Activated T-cell treated with anti-CD3 and anti-CD28 coated beads, Interleukin-2, amount 50 U/mL, for 24 hours (primary cell): Measurements from ENCODE around the gene ARHGAP26.
A peak's percentile ranks its signal among the peaks of the same experiment; 100 is the strongest.

Experiments
- DNase-seq: peaks from one replicate; pipeline ENCODE4 v3.0.0-alpha.2; 2020
- H3K27ac Mint-ChIP-seq: 2 replicates; pipeline ENCODE4 v1.8.0; 2020; ENCODE audit warnings: mild to moderate bottlenecking, mixed read lengths
- H3K27me3 Mint-ChIP-seq: 2 replicates; pipeline ENCODE4 v1.8.0; 2020; ENCODE audit warnings: mixed read lengths
- H3K36me3 Mint-ChIP-seq: 2 replicates; pipeline ENCODE4 v1.8.0; 2020; ENCODE audit warnings: low read depth, mixed read lengths
- H3K4me1 Mint-ChIP-seq: 2 replicates; pipeline ENCODE4 v1.8.0; 2020; ENCODE audit warnings: low read depth, mixed read lengths
- H3K4me3 Mint-ChIP-seq: 2 replicates; pipeline ENCODE4 v1.8.0; 2020; ENCODE audit warnings: mild to moderate bottlenecking, moderate library complexity, mixed read lengths
- H3K9me3 Mint-ChIP-seq: 2 replicates; pipeline ENCODE4 v1.8.0; 2020; ENCODE audit warnings: mixed read lengths

Gene ARHGAP26

GRCh38 chr5:142846406-142846805, 76.2 kb downstream of the ARHGAP26 start:
- Mint-ChIP-seq H3K4me3 (no peak overlapping the region), H3K9me3 (no peaks in the 10 kb centered on the region), H3K27me3 (no peaks in the 10 kb centered on the region), H3K4me1 (peaks cover 59% of the 10 kb centered on the region), H3K27ac (no peak overlapping the region), H3K36me3 (no peaks in the 10 kb centered on the region)
- no peak for DNase-seq

DNA sequence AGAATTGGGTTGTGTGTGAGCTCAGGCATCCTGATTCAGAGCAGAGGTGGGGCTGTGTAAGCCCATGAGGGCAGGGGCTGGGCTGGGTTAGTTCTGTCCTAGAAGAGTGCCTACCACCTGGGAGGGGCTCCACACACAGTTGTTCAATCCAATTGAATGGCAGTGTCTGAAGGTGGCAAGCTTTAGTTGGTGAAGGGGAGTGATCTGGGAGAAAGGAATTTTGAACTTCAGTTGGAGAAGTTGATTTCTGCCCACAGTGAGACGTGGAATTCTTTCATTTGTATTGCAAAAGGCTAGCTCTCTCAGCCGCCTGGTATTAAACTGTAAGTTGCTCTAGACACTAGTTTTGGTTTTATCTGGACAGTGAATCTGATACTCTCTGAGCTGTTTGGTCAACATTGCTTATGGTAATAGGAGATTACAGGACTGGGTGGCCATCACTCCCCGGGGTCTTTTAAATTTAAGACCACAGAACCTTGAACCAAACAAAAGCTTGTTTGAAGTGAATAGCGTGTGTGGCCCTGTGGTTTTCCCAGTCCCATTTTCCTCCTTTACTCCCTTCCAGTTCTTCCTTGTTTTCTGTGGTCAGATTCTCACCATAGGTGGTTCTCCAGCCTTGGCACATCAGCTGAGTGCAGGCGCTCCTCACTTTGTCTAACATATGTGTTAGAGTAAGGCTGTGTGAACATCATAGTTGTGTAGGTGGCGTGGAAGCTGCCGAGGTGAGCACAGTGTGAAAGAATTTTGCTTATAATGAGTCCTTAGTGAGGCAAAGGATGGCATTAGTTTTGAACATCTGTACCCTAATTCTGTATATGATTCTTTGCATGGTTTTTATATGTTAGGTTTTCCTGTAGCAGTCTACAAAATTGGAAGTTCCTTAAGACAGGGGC, 78.0 kb downstream of the ARHGAP26 start:
- Mint-ChIP-seq H3K27me3 (no peaks in the 10 kb centered on the region), H3K27ac (no peak overlapping the region)
- no peak for DNase-seq

DNA sequence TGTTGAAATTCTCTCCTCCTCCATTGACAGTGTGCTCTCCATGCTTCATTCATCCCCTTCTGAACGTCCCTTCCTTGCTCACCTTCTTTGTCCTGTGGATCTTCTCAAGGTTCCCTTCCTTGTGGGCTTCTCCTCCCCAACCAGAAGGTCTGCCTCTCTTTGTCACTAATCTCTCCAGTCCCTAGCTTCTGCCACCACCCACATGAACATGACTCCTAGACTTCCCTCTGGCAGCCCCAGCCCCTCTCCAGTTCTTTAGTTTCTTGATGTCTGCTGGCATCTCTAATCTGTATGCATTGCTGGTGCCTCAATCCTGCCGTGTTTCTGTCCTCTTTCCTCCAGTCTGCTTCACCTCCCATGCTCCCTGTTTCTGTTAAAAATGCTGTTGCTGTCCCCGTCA, 79.3 kb downstream of the ARHGAP26 start:
- Mint-ChIP-seq H3K9me3 (no peaks in the 10 kb centered on the region), H3K27me3 (no peaks in the 10 kb centered on the region), H3K4me3 (no peak overlapping the region), H3K27ac (no peak overlapping the region), H3K36me3 (no peaks in the 10 kb centered on the region), H3K4me1 (peaks cover 57% of the 10 kb centered on the region)
- no peak for DNase-seq

More for the DNA sequence above, 78.0 kb downstream of the ARHGAP26 start:
- H3K4me1 Mint-ChIP-seq, result peaks cover 64% of the 10 kb centered on the region
- H3K9me3 Mint-ChIP-seq, result no peaks in the 10 kb centered on the region
- no peak overlapping the region for H3K4me3 Mint-ChIP-seq
- H3K36me3 Mint-ChIP-seq, result no peaks in the 10 kb centered on the region

DNA sequence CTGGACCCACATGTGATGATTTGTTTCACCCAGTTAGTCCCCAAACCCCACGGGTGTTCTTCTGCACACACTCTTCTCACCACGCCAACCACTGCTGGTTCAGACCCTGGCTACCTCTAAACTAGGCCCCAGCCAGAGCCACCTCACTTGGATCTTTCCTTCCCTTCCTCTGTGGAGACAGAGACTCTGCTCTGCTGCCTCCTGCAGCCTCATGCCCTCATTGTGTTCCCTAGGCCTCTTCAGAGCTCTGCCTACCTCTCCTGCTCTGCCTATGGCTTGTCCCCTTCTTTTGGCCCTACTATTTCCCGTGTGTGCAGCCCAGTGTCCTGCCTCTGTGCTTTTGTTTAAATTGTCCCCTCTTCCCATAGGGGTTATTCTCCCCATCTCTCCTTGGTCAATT, 79.7 kb downstream of the ARHGAP26 start:
- no peak overlapping the region for H3K27ac Mint-ChIP-seq
- peaks cover 54% of the 10 kb centered on the region for H3K4me1 Mint-ChIP-seq
- H3K4me3 Mint-ChIP-seq, result no peak overlapping the region
- no peak for DNase-seq
- no peaks in the 10 kb centered on the region for H3K9me3 Mint-ChIP-seq
- no peaks in the 10 kb centered on the region for H3K27me3 Mint-ChIP-seq
- no peaks in the 10 kb centered on the region for H3K36me3 Mint-ChIP-seq

DNA sequence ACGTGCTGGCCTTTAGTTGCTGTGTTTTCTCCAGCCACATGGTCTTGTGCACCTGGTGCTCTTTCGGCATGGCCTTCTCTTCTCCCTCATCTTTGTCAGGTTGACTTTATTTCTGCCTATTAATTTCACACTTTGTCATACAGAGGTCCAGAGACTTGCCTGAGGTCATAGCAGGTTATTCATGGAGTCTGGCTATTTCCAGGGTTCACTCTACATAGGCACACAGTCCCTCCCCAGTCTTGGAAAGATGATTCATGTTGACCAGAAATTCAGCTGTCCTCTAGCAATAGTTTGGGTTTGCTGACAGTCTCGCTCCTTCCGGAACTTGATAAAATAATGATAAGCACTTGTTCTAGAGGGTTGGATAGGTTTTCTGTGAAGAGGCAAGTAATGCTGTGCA, 81.6 kb downstream of the ARHGAP26 start:
- Mint-ChIP-seq H3K27ac (no peak overlapping the region), H3K4me1 (peaks cover 45% of the 10 kb centered on the region), H3K36me3 (no peaks in the 10 kb centered on the region), H3K9me3 (no peaks in the 10 kb centered on the region), H3K27me3 (no peaks in the 10 kb centered on the region), H3K4me3 (no peak overlapping the region)
- no peak for DNase-seq

DNA sequence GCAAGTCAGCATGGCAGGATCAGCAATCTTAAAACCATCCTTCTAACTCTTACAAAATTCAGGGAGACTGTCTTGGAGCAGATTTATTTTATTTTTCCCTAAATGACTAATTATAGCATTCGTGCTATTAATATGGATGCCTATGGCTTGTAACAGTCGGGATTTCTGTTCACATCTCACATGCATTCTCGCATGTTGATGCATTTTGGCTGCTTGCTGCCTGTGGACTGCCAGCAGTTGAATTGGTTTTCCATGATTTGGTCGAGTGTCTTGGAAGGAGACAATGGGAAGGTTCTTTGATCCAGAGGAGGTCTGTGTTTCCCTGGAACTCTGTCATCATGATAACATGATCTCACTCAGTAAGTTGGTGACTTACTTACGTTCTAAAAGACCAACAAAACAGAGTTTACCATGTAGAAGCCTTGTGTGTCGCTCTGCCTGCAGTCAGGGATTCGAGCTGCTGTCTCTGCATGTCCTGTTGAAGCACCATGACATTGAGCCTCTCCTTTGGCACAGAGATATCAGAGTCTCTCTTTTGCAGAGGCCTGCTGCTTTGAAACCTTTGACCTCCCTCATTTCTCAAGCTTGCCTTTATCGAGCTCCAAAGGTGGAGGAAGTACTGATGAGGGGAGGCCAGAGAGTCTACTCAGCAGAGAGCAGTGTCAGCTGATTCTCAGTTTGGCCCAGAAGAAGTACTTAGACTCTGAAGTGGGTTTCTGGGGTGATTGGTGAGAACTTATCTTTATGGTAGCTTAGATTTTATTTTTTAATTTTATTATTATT, 82.4 kb downstream of the ARHGAP26 start:
- no peak for DNase-seq
- Mint-ChIP-seq H3K27ac (no peak overlapping the region), H3K36me3 (no peaks in the 10 kb centered on the region), H3K4me3 (no peak overlapping the region), H3K4me1 (peaks cover 46% of the 10 kb centered on the region), H3K9me3 (no peaks in the 10 kb centered on the region), H3K27me3 (no peaks in the 10 kb centered on the region)

DNA sequence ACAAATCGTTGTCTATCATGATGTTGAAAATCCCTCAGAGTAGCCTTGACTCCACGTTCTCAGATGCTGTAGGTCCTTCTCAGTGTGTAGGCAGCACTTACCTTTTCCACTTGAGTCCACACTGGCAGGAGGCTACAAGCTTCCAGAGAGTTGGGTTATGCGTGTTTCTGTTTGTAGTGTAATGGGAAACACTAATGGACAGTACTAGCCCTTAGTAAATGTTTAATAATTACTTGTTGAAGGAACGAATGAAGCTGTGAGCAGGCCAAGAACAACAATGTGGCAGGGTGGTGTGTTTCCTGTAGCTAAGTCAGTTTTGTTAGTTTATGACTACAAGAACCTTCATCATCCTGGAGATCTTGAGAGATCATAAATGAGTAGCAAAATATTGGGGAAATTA, 83.5 kb downstream of the ARHGAP26 start:
- Mint-ChIP-seq H3K36me3 (no peaks in the 10 kb centered on the region), H3K4me3 (no peak overlapping the region), H3K27me3 (no peaks in the 10 kb centered on the region), H3K27ac (no peak overlapping the region), H3K9me3 (no peaks in the 10 kb centered on the region), H3K4me1 (peaks cover 42% of the 10 kb centered on the region)
- DNase-seq, result no peak

DNA sequence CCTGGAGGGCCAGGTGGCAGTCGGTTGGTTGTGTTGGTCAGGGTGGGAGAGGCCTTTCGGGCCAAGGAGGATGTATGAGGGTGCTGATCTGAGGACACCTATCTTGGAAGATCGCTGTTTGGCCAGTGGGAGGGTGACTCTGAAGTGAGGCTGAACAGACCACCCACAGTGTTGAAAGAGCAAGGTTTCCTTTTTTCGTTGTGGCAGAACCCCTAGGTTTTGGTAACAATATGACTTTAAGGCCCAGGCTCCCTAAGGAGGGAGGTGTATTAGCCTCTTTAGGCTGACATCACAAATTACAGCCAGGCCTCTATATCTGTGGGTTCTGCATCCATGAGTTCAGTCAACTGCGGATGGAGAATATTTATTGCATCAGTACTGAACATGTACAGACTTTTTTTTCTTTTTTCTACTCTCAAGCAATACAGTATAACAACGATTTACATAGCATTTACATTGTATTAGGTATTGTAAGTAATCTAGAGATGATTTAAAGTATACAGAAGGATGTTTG, 86.1 kb downstream of the ARHGAP26 start:
- H3K27ac Mint-ChIP-seq, result no peak overlapping the region
- H3K36me3 Mint-ChIP-seq, result no peaks in the 10 kb centered on the region
- H3K4me1 Mint-ChIP-seq, result peaks cover 36% of the 10 kb centered on the region
- no peak overlapping the region for H3K4me3 Mint-ChIP-seq
- no peak for DNase-seq
- H3K9me3 Mint-ChIP-seq, result no peaks in the 10 kb centered on the region
- no peaks in the 10 kb centered on the region for H3K27me3 Mint-ChIP-seq

DNA sequence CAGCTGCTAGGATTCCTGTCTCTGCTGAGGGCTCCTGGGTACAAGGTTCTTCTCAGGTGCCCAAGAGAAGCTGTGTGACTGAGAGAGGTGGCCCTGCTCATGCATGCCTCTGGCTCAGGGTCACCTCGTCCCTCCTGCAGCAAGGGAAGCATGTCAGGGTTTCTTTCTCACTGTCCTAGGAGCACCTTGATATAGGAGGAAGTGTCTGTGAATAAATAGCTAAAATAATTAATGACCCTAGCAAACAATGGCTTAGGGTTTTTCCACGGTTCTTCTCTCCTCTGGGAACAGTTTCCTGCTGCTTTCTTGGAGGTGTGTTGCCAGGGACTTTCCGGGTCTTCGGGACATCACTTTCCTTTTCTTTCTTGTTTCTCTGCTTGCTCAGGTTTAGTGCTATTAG, 87.2 kb downstream of the ARHGAP26 start:
- peaks cover 33% of the 10 kb centered on the region for H3K4me1 Mint-ChIP-seq
- no peak for DNase-seq
- H3K4me3 Mint-ChIP-seq, result no peak overlapping the region
- H3K9me3 Mint-ChIP-seq, result no peaks in the 10 kb centered on the region
- H3K27me3 Mint-ChIP-seq, result no peaks in the 10 kb centered on the region
- no peaks in the 10 kb centered on the region for H3K36me3 Mint-ChIP-seq
- H3K27ac Mint-ChIP-seq, result no peak overlapping the region

- H3K9me3 Mint-ChIP-seq, result no peaks in the 10 kb centered on the region
- no peak overlapping the region for H3K27ac Mint-ChIP-seq
- H3K4me3 Mint-ChIP-seq, result no peak overlapping the region
- H3K36me3 Mint-ChIP-seq, result no peaks in the 10 kb centered on the region
- no peaks in the 10 kb centered on the region for H3K27me3 Mint-ChIP-seq
- no peak for DNase-seq
- peaks cover 42% of the 10 kb centered on the region for H3K4me1 Mint-ChIP-seq
These were observed 88.9 kb downstream of the ARHGAP26 start for GRCh38 chr5:142859037-142859436.

DNA sequence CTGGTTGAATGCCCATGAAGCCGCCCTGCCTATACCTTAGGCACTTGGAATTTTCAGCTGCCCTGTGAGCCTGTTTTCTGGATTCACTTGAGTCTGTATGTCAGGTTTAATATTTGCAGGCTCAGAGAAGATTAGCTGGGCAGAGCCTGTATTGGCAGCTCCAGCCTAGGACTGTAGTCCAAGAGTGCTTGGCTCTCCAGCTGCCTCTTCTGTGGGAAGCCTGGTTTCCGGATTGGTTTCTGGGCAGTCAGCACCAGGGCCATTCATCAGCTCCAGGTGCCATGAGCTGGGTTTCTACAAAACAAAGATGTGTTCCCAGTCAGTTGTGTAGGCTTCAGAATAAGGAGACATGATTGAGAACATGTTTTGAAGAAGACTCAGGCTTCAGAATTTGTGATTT, 90.1 kb downstream of the ARHGAP26 start:
- Mint-ChIP-seq H3K4me1 (peaks cover 48% of the 10 kb centered on the region), H3K4me3 (no peak overlapping the region), H3K27me3 (no peaks in the 10 kb centered on the region), H3K27ac (no peak overlapping the region), H3K9me3 (no peaks in the 10 kb centered on the region), H3K36me3 (no peaks in the 10 kb centered on the region)
- DNase-seq, result no peak

GRCh38 chr5:142861011-142861410, 90.8 kb downstream of the ARHGAP26 start:
- Mint-ChIP-seq H3K27me3 (no peaks in the 10 kb centered on the region), H3K4me1 (peaks cover 51% of the 10 kb centered on the region), H3K9me3 (no peaks in the 10 kb centered on the region), H3K27ac (no peak overlapping the region), H3K36me3 (no peaks in the 10 kb centered on the region), H3K4me3 (no peak overlapping the region)
- no peak for DNase-seq

DNA sequence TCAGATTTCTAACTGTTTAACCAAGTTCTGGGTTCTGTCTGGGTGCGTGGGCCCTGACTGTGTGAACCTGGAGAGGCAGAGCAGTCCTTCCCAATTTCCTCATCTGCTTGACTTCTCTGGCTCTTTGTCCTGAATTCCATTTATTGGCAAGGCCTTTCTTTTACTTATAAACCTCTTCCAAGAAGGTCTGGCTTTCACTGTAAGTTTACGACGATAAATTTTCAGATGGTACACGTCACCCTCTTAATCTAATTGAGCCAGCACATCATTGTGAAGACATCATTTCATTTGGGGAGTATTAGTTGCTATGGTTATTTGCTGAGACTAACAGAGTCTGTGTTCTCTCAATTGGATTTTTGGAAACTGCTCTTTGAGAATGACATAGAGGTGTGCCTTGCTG, 92.4 kb downstream of the ARHGAP26 start:
- no peak for DNase-seq
- Mint-ChIP-seq H3K36me3 (no peaks in the 10 kb centered on the region), H3K4me1 (peaks cover 55% of the 10 kb centered on the region), H3K9me3 (no peaks in the 10 kb centered on the region), H3K27me3 (no peaks in the 10 kb centered on the region), H3K27ac (no peak overlapping the region), H3K4me3 (no peak overlapping the region)

DNA sequence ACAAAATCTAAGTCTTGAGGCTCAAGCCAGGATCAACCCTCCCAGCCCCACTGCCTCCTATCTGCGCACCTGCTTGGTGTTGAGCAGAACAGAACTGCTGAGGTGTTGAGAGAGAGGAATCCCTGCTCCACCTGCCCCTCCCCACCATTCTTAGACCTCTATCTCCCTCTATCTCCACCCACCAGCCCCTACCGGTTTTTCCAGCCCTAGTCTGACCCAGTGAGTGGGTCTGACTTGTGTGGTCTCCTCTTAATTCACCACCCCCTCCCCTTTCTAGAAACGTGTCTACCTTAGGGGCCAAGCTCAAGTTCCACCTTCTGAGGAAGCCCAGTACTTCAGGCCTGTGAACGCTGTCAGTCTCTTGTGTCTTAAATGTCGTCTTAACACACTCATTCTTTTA, 93.7 kb downstream of the ARHGAP26 start:
- H3K4me3 Mint-ChIP-seq, result no peak overlapping the region
- H3K27ac Mint-ChIP-seq, result peak overlapping the region; percentile 64
- H3K36me3 Mint-ChIP-seq, result no peaks in the 10 kb centered on the region
- H3K9me3 Mint-ChIP-seq, result no peaks in the 10 kb centered on the region
- peaks cover 59% of the 10 kb centered on the region for H3K4me1 Mint-ChIP-seq
- no peaks in the 10 kb centered on the region for H3K27me3 Mint-ChIP-seq
- DNase-seq, result no peak
